H9 (cell line): ENCODE results near the gene ZBTB20. TPM values are rescaled to one million over a fixed set of nuclear protein-coding genes. Genes with fewer than 3 reads are reported as not detected.

Experiments used
- DNase-seq: peaks from one replicate; pipeline ENCODE4 v3.0.0-alpha.2; 2017
- H2AFZ ChIP-seq: one replicate; pipeline ENCODE4 v1.6.1; 2013; ENCODE audit warnings: mild to moderate bottlenecking, low read length, control low read depth, moderate library complexity
- H2AK5ac ChIP-seq: 2 replicates; pipeline ENCODE4 v1.6.1; 2013; ENCODE audit warnings: low read length, control low read depth, mixed read lengths; ENCODE audit not compliant: insufficient read length
- H2BK120ac ChIP-seq: one replicate; pipeline ENCODE4 v1.6.1; 2013; ENCODE audit warnings: low read depth, mild to moderate bottlenecking, low read length, control low read depth, inconsistent platforms; ENCODE audit not compliant: poor library complexity, severe bottlenecking
- H2BK12ac ChIP-seq: 2 replicates; pipeline ENCODE4 v1.6.1; 2013; ENCODE audit warnings: low read length, control low read depth, mixed read lengths, low read depth; ENCODE audit not compliant: insufficient read length
- H2BK15ac ChIP-seq: 2 replicates; pipeline ENCODE4 v1.6.1; 2013; ENCODE audit warnings: low read depth, low read length, control low read depth
- H2BK20ac ChIP-seq: one replicate; pipeline ENCODE4 v1.6.1; 2013; ENCODE audit warnings: low read depth, mild to moderate bottlenecking, low read length, control low read depth, inconsistent platforms; ENCODE audit not compliant: poor library complexity, severe bottlenecking
- H2BK5ac ChIP-seq: 2 replicates; pipeline ENCODE4 v1.6.1; 2013; ENCODE audit warnings: low read length, control low read depth, mixed read lengths; ENCODE audit not compliant: insufficient read length
- H3K14ac ChIP-seq: 2 replicates; pipeline ENCODE4 v1.6.1; 2013; ENCODE audit warnings: low read length, control low read depth; ENCODE audit not compliant: insufficient read depth
- H3K18ac ChIP-seq: 2 replicates; pipeline ENCODE4 v1.6.1; 2013; ENCODE audit warnings: low read depth, mild to moderate bottlenecking, mixed read lengths, low read length, control low read depth; ENCODE audit not compliant: insufficient read length
- H3K23ac ChIP-seq: 2 replicates; pipeline ENCODE4 v1.6.1; 2013; ENCODE audit warnings: low read length, control low read depth, mixed read lengths, low read depth; ENCODE audit not compliant: insufficient read length
- H3K23me2 ChIP-seq: 2 replicates; pipeline ENCODE4 v1.6.1; 2013; ENCODE audit warnings: low read depth, mild to moderate bottlenecking, mixed read lengths, low read length, control low read depth; ENCODE audit not compliant: insufficient read length, poor library complexity, severe bottlenecking
- H3K27ac ChIP-seq: 2 replicates; pipeline ENCODE4 v1.5.1; 2013; ENCODE audit warnings: low read length, control low read depth, mixed read lengths, low read depth; ENCODE audit not compliant: insufficient read length
- H3K27me3 ChIP-seq: 2 replicates; pipeline ENCODE4 v1.6.1; 2013; ENCODE audit warnings: low read length, control low read depth, inconsistent platforms; ENCODE audit not compliant: insufficient read depth
- H3K4ac ChIP-seq: 2 replicates; pipeline ENCODE4 v1.6.1; 2013; ENCODE audit warnings: low read depth, mild to moderate bottlenecking, control low read depth, inconsistent platforms, low read length, moderate library complexity
- H3K4me1 ChIP-seq: 2 replicates; pipeline ENCODE4 v1.6.1; 2013; ENCODE audit warnings: low read length, control low read depth, inconsistent platforms; ENCODE audit not compliant: insufficient read depth
- H3K4me2 ChIP-seq: 2 replicates; pipeline ENCODE4 v1.6.1; 2013; ENCODE audit warnings: low read length, control low read depth, mixed read lengths; ENCODE audit not compliant: insufficient read length, insufficient read depth
- H3K56ac ChIP-seq: 2 replicates; pipeline ENCODE4 v1.6.1; 2013; ENCODE audit warnings: low read depth, mild to moderate bottlenecking, mixed read lengths, low read length, control low read depth; ENCODE audit not compliant: insufficient read length
- H3K79me1 ChIP-seq: 2 replicates; pipeline ENCODE4 v1.6.1; 2013; ENCODE audit warnings: low read depth, mild to moderate bottlenecking, moderate library complexity, low read length, control low read depth, inconsistent platforms; ENCODE audit not compliant: insufficient read depth, poor library complexity, severe bottlenecking
- H3K79me2 ChIP-seq: 2 replicates; pipeline ENCODE4 v1.6.1; 2013; ENCODE audit warnings: low read length, control low read depth, inconsistent platforms; ENCODE audit not compliant: insufficient read depth
- H3K9ac ChIP-seq: 2 replicates; pipeline ENCODE4 v1.6.1; 2013; ENCODE audit warnings: low read length, control low read depth, mixed read lengths; ENCODE audit not compliant: insufficient read length; ENCODE audit errors: extremely low read depth
- H3K9me3 ChIP-seq: one replicate; pipeline ENCODE4 v1.6.1; 2013; ENCODE audit warnings: low read depth, low read length, inconsistent platforms; ENCODE audit not compliant: control insufficient read depth
- H3T11ph ChIP-seq: one replicate; pipeline ENCODE4 v1.6.1; 2013; ENCODE audit warnings: mild to moderate bottlenecking, low read length, control low read depth, inconsistent platforms
- H4K20me1 ChIP-seq: one replicate; pipeline ENCODE4 v1.6.1; 2013; ENCODE audit not compliant: control insufficient read depth, insufficient read length, insufficient read depth
- H4K5ac ChIP-seq: 2 replicates; pipeline ENCODE4 v1.6.1; 2013; ENCODE audit warnings: low read depth, mild to moderate bottlenecking, mixed read lengths, low read length, control low read depth; ENCODE audit not compliant: insufficient read length
- H4K8ac ChIP-seq: replicated peaks from 2 replicates; pipeline ENCODE4 v1.6.1; 2013; ENCODE audit warnings: low read length, control low read depth, mixed read lengths, low read depth; ENCODE audit not compliant: insufficient read length
- H4K91ac ChIP-seq: 2 replicates; pipeline ENCODE4 v1.6.1; 2013; ENCODE audit warnings: low read depth, mild to moderate bottlenecking, moderate library complexity, mixed read lengths, low read length, control low read depth; ENCODE audit not compliant: insufficient read length
- H3K27ac Mint-ChIP-seq, 3 experiments: 2 replicates in 2 of 3; 3 replicates in 1 of 3; pipeline ENCODE4 v1.8.0; 2020 to 2021; ENCODE audit warnings: mixed read lengths in 3 of 3, mild to moderate bottlenecking in 1 of 3, moderate library complexity in 1 of 3
- H3K27me3 Mint-ChIP-seq: 2 replicates; pipeline ENCODE4 v1.8.0; 2021; ENCODE audit warnings: low read depth, mild to moderate bottlenecking, moderate library complexity, mixed read lengths
- H3K36me3 Mint-ChIP-seq, 3 experiments: 2 replicates in 2 of 3; 3 replicates in 1 of 3; pipeline ENCODE4 v1.8.0; 2020 to 2021; ENCODE audit warnings: low read depth in 3 of 3, mixed read lengths in 3 of 3; ENCODE audit not compliant: insufficient read depth in 1 of 3
- H3K4me1 Mint-ChIP-seq, 2 experiments: 2 replicates each; pipeline ENCODE4 v1.8.0; 2020; ENCODE audit warnings: mixed read lengths in 2 of 2
- H3K4me3 Mint-ChIP-seq, 2 experiments: 2 replicates in 1 of 2; 3 replicates in 1 of 2; pipeline ENCODE4 v1.8.0; 2020 to 2021; ENCODE audit warnings: mild to moderate bottlenecking in 2 of 2, mixed read lengths in 2 of 2, moderate library complexity in 1 of 2
- H3K9me3 Mint-ChIP-seq, 2 experiments: 2 replicates in 1 of 2; 3 replicates in 1 of 2; pipeline ENCODE4 v1.8.0; 2020; ENCODE audit warnings: mild to moderate bottlenecking in 2 of 2, mixed read lengths in 2 of 2, moderate library complexity in 1 of 2
- WGBS: extraction: QIAGEN DNeasy Blood & Tissue Kit; methylation state at CpG from one replicate; pipeline ENCODE4 v1.1.7; 2013; ENCODE audit warnings: missing lambda C conversion rate, low lambda C conversion rate, mixed read lengths; ENCODE audit not compliant: insufficient read length; ENCODE audit errors: extremely low coverage; 5-methylcytosine and 5-hydroxymethylcytosine counted together
- total RNA-seq: library from RNA; stranded (reverse); gene quantifications from 2 replicates; pipeline ENCODE4 v1.2.1, GENCODE V29; 2021
- TF ChIP-seq, protein P1 (sequence below): fragments of 200-600 bp; sonication (generic); conservative IDR thresholded peaks from 3 replicates; pipeline ENCODE4 v1.8.0; 2021; ENCODE audit warnings: antibody characterized with exemption, mild to moderate bottlenecking

Gene ZBTB20
- total RNA-seq, 1 experiment from 2014 or later: 0.70 TPM

DNA sequence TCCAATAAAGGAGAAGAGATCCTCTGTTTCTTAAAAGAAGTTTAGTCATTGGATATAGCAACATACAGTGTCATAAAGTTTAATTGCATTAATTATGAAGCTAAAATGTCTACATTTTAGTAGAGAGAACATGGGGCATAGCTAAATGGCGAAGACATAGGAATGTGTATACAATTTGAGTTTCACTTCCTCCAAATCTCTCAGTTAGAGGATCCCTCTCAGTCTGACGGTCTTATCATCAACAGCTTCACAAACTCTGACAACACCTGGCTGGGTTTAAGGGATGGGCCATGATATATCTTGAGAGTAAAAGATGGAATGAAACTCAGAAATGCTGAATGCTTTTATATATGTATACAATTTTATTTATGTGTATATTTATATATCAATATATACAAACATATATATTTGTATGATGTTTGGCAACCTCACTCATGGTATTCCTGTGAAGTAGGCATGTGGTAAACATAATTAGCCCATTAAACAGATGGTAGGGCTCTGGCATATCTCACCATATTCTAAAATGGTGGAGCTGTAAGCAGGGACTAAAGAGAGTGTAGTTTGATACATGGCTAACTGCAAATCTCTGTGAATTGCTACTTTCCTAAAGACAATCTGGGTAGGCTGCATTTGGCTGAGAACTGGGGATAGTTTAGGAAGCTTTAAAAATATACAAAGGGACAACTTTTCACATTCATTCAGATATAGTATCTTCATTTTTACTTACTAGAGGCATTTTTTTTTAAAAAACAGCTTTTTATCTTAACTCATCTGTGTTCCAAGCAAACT, 741.7 kb downstream of the ZBTB20 start:
- Histone ChIP-seq H3K56ac (no peak overlapping the region), H4K20me1 (no peaks in the 10 kb centered on the region), H3K23ac (no peak overlapping the region), H2BK5ac (no peak overlapping the region), H3K27me3 (no peaks in the 10 kb centered on the region), H3K4me2 (no peak overlapping the region), H3K79me1 (no peaks in the 10 kb centered on the region), H3K4me1 (peaks cover 8% of the 10 kb centered on the region; the same call in 1 of the 2 replicates), H3K9me3 (no peaks in the 10 kb centered on the region), H4K8ac (no peak overlapping the region), H2AK5ac (no peak overlapping the region), H3K14ac (no peak overlapping the region), H2BK12ac (no peak overlapping the region), H3K9ac (no peak overlapping the region), H2BK120ac (no peak overlapping the region), H2BK15ac (no peak overlapping the region), H3K27ac (no peak overlapping the region), H3K18ac (no peak overlapping the region), H3K79me2 (no peaks in the 10 kb centered on the region), H4K91ac (no peak overlapping the region), H3K23me2 (no peaks in the 10 kb centered on the region), H2BK20ac (no peak overlapping the region), H4K5ac (no peak overlapping the region), H3T11ph (no peak overlapping the region), H3K4ac (no peak overlapping the region), H2AFZ (no peak overlapping the region)
- TF ChIP-seq, protein P1, sequence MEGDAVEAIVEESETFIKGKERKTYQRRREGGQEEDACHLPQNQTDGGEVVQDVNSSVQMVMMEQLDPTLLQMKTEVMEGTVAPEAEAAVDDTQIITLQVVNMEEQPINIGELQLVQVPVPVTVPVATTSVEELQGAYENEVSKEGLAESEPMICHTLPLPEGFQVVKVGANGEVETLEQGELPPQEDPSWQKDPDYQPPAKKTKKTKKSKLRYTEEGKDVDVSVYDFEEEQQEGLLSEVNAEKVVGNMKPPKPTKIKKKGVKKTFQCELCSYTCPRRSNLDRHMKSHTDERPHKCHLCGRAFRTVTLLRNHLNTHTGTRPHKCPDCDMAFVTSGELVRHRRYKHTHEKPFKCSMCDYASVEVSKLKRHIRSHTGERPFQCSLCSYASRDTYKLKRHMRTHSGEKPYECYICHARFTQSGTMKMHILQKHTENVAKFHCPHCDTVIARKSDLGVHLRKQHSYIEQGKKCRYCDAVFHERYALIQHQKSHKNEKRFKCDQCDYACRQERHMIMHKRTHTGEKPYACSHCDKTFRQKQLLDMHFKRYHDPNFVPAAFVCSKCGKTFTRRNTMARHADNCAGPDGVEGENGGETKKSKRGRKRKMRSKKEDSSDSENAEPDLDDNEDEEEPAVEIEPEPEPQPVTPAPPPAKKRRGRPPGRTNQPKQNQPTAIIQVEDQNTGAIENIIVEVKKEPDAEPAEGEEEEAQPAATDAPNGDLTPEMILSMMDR: no peak
- H3K36me3 Mint-ChIP-seq: no peaks in the 10 kb centered on the region
- H3K4me1 Mint-ChIP-seq: peaks cover 21 to 24% of the 10 kb centered on the region in 2 experiments
- no peak overlapping the region for H3K27ac Mint-ChIP-seq
- DNase-seq: no peak
- no peaks in the 10 kb centered on the region for H3K27me3 Mint-ChIP-seq
- no peak overlapping the region for H3K4me3 Mint-ChIP-seq
- no peaks in the 10 kb centered on the region for H3K9me3 Mint-ChIP-seq
- WGBS: no CpG with 5 or more reads among the region's 2 CpGs
